ENCODE results near the gene HMGN1.
"Not testable (repeated sequence)": the region's sequence is repeated elsewhere in the genome, so short reads cannot be mapped to it uniquely, and the experiment has no call there.

- not testable (repeated sequence) for TF ChIP-seq RAD21 (conservative IDR thresholded peaks at IDR 0.05); POLR2AphosphoS5 (IDR thresholded peaks at IDR 0.05); EP300 (conservative IDR thresholded peaks at IDR 0.05; ENCODE audit: poor library complexity, severe bottlenecking); CTCF (IDR thresholded peaks at IDR 0.05; ENCODE audit: poor library complexity, severe bottlenecking)
These were observed 21.0 kb upstream of the HMGN1 start for GRCh38 chr21:39369896-39370288.

Measured in neural cell (in vitro differentiated cells).